Hematopoietic multipotent progenitor cell treated with erythropoietin and hydrocortisone succinate and interleukin-3 and kit ligand, for 17 days (in vitro differentiated cells): ENCODE data around the gene MYO1E.

Experiments
- DNase-seq: peaks from one replicate; pipeline ENCODE4 v3.0.0-alpha.2; 2015; ENCODE audit warnings: low spot score

MYO1E gene

GRCh38 chr15:59315914-59316451, 56.7 kb downstream of the MYO1E start:
- no peak for DNase-seq

GRCh38 chr15:59313641-59314332, 58.9 kb downstream of the MYO1E start:
- DNase-seq: no peak

- no peak for DNase-seq
Measured at GRCh38 chr15:59312205-59312604, 60.5 kb downstream of the MYO1E start.

- DNase-seq: no peak
Measured at GRCh38 chr15:59311195-59311594, 61.5 kb downstream of the MYO1E start.

- no peak for DNase-seq
Measured at GRCh38 chr15:59309405-59309804, 63.3 kb downstream of the MYO1E start.

GRCh38 chr15:59307165-59307537, 65.5 kb downstream of the MYO1E start:
- DNase-seq: no peak

- no peak for DNase-seq
Measured at GRCh38 chr15:59306520-59307164, 66.0 kb downstream of the MYO1E start.

GRCh38 chr15:59304807-59305206, 67.9 kb downstream of the MYO1E start:
- no peak for DNase-seq

GRCh38 chr15:59304034-59304795, 68.5 kb downstream of the MYO1E start:
- DNase-seq: no peak

- no peak for DNase-seq
Measured at GRCh38 chr15:59303633-59304032, 69.0 kb downstream of the MYO1E start.

GRCh38 chr15:59303136-59303535, 69.5 kb downstream of the MYO1E start:
- no peak for DNase-seq

- no peak for DNase-seq
Measured at GRCh38 chr15:59301527-59301926, 71.1 kb downstream of the MYO1E start.

GRCh38 chr15:59300618-59301139, 72.0 kb downstream of the MYO1E start:
- no peak for DNase-seq

- DNase-seq: no peak
Measured at GRCh38 chr15:59299929-59300617, 72.6 kb downstream of the MYO1E start.

GRCh38 chr15:59298854-59299250, 73.8 kb downstream of the MYO1E start:
- no peak for DNase-seq

GRCh38 chr15:59298225-59298853, 74.3 kb downstream of the MYO1E start:
- no peak for DNase-seq

GRCh38 chr15:59296181-59296617, 76.5 kb downstream of the MYO1E start:
- no peak for DNase-seq

- no peak for DNase-seq
Measured at GRCh38 chr15:59295261-59296001, 77.2 kb downstream of the MYO1E start.

GRCh38 chr15:59294574-59295260, 78.0 kb downstream of the MYO1E start:
- no peak for DNase-seq
